HG03066 (cell line): ENCODE measurements around the gene WDR43.

Source experiments
- ATAC-seq: cut with Tn5 transposase; IDR thresholded peaks from one replicate; pipeline ENCODE4 v1.9.1; 2021; ENCODE audit warnings: low read depth; ENCODE audit not compliant: unreplicated experiment

Gene WDR43

DNA sequence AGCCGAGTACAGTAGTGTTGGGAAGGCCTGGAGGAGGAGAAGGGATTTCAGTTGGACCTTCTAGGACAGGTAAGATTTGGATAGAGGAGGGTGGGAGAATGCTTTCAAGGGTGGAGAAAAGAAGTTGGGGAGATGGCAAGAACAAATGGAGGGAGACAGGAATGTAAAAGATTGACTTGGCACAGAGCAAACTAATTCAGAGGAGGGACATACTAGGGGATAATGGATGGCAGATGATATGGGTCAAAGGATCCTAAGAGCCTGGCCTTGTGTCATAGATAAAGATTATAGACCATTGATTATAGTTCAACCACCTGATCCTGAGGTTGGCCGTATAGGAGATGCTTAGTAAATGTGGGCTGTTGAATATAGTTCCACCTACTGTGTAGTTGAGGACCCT is 12.4 kb downstream of the WDR43 start:
- no peak for ATAC-seq

DNA sequence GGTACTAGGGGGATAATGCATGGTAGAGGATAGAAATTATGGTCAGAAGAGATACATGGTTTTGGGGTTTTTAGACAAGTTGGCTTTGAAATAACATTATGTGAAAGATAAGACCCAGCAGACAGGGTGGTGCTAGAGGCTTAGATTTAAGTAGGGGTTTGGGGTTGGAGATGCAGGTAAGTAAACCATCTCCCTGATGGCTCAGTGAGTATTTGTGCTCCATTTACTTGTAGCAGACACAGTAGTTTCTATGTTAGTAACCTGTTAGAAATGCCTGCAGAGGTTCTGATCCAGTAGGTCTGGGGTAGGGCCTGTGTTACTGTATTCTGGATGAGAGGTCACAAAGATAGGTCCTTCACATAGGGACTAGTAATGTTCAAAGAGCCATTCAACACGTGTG is 13.7 kb downstream of the WDR43 start:
- no peak for ATAC-seq

DNA sequence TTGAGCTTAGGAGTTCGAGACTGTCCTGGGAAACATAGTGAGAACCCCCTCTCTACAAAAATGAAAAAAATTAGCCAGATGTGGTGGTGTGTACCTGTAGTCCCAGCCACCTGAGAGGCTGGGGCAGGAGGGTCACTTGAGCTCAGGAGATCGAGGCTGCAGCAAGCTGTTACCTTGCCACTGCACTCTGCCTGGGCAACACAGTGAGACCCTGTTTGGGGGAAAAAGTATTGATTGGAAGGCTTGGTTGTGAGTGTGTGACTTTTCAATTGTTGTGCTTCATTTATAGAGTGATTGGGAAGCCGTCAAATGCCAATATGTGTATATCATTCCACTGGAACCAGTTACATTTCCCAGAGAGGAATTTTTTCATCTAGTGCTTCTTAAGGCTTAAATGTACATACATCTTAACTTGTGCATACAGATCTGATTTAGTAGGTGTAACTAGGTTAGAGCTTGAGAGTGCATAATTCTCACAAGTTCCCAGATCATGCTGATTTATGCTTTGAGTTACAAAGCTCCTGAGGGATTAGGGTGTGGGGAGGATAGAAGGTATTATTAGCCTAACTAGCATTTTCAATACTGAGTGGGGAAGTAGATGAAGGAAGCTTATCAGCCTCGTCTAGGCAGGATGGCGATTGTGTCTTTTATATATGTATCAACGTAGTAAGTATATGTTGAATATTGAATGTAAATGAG is 15.3 kb downstream of the WDR43 start:
- no peak for ATAC-seq

DNA sequence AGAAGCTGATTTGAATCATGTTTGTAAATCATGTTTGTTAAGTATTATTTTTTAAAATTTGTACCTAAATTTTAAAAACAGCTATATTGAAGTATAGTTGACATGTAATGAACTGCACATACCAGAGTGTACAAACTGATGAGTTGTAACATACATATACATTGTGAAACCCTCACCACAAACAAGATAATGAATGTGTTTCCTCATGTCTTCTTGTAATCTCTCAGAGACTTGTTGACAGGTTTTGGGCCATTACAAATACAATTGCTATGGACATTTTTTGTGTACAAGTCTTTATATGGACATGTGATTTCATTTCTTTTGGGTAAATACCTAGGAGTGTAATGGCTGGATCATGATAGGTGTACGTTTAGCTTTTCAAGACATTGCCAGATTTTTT is 21.5 kb downstream of the WDR43 start:
- no peak for ATAC-seq

DNA sequence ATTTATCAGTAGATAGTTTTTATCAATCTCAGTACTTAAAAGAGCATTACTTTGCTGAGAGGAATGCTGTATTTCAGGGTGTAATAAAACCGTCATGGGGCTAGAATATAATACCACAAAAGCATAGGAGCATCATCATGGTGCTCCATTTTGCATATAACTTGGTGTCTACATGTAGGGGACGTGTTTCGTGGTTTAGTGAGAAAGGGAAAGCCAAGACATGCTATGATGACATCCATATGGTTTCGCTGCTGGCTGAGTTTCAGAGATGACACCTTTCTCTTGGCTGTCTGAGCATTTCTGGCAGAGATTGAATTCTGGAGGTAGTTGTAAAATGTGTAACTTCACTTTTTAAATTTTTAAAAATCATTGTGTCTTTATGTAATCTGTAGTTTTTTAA is 32.4 kb downstream of the WDR43 start:
- ATAC-seq: no peak

DNA sequence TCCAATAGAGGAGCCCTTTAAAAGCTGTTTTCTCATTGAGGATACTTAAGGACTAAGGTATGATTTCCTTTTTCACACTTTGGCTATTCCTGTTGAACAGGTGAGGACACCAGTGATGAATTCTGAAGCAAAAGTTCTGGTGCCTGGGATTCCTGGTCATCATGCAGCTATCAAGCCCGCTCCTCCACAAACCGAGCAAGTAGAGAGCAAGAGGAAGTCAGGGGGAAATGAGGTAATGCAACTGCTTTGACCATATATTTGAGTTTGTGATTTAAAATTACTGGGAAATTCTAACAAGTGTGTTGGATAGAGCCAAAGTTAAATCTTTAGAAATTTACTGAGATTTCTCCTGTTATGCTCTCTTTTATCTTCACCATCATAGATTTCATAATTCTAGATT is 33.0 kb downstream of the WDR43 start:
- ATAC-seq: no peak

DNA sequence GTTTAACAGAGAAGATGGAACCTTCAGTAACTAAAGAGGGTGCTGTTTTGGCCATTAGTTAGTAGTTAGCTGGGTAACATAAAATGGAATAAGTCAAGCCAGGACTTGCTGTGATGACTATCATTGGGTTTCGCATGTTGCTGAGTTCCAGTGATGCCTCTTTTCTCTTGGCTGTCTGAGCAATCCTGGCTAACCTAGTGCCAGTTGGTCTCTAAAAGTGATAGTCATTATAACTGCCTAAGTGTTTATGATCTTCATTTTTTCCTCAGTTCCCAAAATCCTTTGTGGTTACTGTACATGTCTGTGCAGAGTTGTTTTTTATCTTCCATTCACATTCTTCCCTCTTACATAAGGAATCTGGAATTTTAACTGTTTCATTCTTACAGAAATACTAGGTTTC is 33.4 kb downstream of the WDR43 start:
- ATAC-seq: no peak

DNA sequence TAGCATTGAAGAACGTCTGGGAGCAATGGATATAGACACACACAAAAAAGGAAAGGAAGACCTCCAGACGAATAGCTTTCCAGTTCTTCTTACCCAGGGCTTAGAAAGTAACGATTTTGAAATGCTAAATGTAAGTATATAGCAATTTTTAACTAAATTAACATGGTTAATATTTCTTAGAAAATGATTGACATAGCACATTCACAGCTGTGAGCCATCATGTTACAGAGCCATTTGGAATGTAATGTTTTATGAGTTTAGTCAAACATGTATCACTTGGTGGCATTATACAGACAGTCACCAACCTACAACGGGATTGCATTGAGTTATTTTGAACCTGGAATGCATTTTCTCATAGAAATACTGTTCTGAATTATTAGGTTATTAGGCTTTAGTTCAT is 35.1 kb downstream of the WDR43 start:
- no peak for ATAC-seq

DNA sequence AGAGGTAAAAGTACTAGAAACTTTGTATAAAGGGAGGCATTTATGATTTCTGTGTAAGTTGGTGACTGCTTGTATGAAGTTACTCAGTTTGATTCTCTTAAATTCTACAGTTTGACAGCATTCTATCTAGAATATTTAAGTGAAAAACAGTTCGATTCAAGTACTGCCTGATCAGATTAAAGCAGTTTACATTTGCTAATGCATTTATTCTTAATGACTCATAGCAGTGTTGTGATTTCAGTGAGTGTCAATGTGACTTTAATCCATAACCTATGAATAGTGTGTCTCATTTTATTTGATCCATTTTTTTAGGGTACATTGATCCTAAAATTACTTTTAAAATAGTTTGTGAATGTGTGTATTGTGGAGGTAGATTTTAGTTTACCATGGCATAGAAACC is 35.7 kb downstream of the WDR43 start:
- ATAC-seq: no peak

DNA sequence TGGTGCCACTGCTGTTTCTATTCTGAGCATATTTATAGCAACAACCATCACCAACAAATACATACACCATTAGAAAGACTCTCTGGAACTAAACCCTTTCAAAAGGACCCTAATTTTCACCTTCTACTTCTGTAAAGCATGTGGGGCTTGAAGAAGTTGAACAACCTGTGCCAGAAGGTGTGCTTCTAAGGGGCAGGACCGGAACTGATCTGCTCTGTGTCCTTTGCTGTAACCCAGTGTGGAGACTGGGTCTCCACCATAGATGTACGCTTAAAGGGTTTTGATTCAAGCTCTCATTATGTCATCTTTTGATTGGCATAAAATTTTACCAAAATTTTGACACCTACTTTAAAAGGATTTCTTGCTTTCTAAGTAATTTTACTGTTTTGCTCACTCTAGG is 40.3 kb downstream of the WDR43 start:
- no peak for ATAC-seq

DNA sequence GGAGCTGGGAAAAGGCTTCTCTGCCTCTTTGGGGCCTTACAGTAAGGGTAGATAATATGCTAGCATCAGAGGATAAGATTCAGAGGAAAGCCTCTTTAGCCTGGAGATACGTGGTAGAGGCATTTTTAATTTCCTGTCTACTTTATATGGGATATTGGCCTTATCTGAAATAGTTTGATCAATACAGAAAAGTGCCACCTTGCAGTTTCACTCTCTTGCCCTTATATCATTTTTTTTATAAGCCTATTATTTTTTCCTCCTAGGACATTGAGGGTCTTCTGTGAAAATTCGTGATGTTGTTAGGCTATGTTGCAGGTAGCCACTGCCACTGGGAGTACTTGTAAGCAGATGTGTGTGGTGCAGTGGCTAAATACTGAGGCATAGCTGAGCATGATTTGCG is 46.5 kb downstream of the WDR43 start:
- no peak for ATAC-seq

DNA sequence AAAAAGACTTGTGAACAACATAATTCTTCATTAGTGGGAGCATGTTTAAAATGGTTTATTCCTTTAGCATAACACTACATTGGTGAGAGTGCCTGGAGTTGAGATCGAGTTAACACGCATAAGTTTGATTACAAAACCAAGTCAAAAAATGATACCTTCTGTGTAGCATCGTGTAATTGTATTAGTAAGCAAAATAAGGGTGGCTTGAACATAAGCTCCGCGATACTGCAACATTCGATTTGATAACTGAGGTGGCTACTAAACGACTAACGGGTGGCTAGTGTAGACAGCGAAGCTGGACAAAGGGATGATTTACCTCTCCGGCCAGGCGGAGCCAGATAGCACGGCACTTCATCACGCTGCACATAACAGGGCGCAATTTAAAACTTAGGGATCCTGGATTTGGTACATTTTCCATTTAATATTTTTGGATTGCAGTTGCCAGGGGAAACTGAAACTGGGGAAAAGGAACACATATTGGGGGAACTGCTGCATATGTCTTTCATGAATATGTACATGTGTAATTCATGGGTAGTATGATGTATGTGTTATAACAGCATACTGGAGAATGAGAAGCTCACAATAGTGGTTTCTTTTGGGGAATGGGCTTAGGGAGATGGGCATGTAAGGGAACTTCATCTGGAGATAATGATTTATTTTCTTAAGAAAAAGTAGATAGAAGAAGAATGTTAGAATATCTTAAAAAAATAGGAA is 50.2 kb downstream of the WDR43 start:
- no peak for ATAC-seq

DNA sequence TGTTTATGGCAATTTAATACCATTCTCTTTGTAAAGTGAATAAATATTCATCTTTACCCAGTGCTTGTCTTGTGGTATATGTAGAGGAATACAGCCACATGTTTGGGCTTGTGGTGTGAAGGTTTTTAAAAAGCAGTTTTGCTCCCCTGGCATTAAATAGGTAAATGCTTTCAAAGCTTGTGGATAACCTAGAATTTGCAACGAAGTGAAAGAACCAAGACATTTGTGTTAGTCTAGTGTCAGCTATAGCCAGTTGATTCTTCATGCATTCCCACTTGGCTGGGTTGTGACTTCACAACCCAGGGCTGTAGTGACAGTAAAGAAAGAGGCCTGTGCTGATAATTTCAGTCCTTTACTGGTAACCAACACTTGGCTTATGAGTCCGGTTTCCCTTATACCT is 53.7 kb downstream of the WDR43 start:
- no peak for ATAC-seq

DNA sequence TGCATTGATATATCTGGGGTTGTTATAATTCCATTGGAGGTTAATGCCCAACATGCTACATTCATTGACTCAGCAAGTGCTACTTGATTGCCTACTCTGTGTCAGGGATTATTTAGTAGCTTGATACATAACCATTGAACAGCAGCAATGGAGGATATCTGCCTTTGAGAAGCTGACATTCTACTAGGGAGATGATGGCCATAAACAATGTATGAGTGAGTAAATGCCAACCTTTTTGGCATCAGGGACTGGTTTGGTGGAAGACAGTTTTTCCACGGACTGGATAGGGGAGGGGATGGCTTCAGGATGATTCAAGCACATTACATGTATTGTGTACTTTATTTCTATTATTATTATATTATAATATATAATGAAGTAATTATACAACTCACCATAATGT is 54.7 kb downstream of the WDR43 start:
- no peak for ATAC-seq

DNA sequence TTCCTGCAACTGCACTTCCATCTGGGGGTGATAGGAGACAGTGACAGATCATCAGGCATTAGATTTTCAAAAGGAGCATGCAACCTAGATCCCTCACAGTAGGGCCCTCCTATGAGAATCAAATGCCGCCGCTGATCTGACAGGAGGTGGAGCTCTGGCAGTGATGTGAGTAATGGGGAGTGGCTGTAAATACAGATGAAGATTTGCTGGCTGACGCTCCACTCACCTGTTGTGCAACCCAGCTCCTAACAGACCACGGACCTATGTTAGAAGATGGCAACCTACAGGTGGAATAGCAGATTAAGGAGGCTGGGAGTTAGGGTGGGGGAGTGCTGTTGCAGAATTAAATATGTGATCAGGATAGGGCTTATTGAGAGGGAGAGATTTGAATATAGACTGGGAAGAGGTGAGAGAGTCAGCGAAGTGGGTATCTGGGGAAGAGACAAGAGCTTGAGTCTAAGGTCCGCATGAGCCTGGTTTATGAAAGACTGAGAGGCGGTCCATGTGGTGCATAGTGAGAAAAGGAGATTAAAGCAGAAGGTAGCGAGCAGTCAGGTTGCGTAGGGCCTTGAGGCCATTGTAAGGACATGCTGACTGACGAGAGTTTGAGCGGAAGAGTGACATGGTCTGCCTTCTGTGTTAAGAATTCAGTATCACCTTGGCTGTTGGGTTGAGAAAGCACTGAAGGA is 55.3 kb downstream of the WDR43 start:
- no peak for ATAC-seq

DNA sequence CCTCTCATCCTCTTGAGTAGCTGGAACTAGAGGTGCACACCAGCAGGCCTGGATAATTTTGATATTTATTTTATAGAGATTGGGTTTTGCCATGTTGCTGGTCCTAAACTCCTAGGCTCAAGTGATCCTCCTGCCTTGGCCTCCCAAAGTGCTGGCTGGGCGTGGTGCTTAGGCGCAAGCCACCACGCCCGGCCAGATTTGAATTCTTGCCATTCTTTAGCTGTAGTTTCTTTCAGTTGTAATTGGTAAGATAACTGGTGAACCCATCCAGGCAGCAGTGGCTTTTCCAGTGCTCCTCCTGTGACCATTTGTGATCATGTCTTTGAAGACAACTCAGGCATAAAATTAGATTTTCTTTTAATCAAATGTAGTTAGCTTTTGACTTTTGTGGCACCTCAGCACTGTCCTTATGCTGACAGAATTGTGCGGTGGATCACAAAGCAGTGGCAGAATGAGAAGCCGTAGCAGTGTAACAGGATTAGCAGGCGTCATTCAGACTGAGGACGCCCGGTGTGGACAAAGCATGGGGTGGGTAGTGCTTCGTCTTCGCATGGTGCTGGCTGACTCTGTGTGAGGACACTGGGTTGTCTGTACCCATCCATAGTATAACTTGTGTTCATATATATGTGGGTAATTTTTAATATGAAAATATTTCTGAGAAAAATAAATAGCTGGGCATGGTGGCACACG is 56.6 kb downstream of the WDR43 start:
- no peak for ATAC-seq

DNA sequence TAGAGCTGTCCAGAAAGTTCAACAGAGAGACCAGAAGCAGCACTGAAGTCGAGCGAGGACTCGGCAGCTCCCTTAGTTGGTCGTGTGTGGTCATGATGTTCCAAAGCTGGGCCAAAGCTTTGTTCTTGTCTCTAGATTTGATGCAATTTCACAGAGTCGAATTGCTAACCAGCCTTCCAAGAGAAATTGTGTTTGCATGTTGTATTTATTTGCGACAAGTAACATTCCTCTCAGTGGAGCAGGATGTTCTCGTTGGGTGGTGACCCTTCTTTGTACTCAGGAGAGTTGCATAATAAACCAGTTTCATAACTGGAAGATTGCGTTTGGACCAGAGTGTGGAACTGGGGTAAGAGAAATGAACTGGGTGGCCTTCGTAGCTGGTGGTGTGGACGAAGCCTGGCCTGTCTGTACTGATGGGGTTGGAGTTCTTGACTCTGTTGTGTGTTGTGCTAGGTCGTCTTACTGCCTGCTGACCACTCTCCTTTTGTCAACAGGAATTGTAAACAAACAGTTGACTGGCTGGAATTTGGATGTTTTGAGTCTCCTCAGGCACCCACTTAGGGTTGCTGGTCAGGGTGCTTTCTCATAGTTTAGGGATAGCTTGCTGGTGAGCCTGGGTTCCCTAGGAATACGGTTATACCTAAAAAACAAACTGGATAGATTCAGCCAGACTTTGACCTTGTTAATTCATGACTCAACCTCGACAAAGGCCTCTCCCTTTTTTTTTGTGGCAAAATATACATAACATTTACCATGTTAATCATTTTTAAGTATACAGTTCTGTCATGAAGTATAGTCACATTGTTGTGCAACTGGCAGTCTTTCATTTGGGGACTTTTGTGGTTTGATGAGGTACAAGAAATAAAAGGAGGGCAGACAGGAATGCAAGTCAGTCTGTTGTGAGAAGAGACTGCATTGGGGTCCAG is 57.7 kb downstream of the WDR43 start:
- no peak for ATAC-seq

DNA sequence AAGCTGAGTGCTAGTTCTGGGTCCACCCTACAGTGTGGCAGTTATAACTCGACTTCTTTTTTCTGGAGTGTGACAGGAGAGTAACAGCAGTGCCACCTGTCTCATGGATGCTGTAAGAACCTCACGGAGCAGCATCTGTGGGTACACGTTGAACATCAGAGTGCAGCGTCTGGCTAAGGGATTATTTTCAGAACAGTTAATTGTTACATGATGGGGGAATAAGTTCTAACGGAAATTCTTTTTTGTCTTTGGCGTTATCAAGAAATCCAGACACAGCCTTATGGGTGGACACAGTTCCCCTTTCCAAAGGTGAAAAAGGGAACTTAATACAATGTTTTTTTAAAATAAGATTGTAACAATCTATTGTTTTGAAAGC is 58.4 kb downstream of the WDR43 start:
- ATAC-seq: no peak

DNA sequence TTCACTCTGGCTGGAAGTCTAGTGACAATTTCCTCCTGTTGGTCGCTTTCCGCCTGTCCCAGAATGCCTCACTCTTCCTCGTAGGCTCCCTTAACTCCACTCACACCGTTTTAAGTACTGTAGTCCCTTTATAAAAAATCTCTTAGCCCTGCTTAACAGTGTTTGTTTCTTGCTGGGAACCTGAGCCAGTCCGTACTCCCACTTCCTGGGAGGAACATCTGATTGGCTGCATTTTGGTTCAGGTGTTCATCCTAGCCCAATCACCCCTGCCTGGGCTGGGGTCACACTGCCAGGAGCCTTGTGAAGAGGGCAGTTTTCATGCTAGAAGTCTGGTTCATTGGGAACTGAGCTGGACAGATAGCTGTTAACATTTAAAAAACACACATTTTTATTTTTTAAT is 61.0 kb downstream of the WDR43 start:
- no peak for ATAC-seq

DNA sequence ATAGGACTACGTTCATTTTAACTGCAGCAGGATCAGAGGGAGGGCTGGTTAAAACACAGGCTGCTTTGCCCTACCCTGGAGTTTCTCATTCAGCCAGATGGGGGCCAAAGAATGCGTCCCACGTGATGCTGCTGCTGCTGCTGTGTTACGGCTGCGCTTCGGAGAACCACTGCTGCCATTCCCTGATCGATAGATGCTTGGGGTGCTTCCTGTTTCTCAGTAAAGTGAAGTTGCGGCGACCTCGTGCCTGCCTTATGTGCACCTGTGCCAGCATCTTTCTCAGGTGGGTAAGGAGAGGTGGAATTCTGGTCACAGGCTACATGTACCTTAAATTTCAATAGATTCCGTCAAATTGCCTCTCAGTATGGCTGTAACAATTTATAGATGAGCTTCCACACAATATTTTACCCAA is 62.0 kb downstream of the WDR43 start:
- ATAC-seq: no peak
